A673 (cell line): ENCODE measurements around the gene MOCS3. TPM values are rescaled to one million over a fixed set of nuclear protein-coding genes. Genes with fewer than 3 reads are reported as not detected.
"Not testable (repeated sequence)": the region's sequence is repeated elsewhere in the genome, so short reads cannot be mapped to it uniquely, and the experiment has no call there.

ENCODE experiments used
- BruUV-seq: library from RNA; stranded (reverse); fragments of 400-500 nt; replicated peaks from 2 replicates; lab custom pipeline; 2021; lab: Mats Ljungman, UMichigan
- CTCF ChIA-PET: fragments of 300-600 bp; sonication (Branson Sonifier 250); formaldehyde crosslinking; loops from one replicate; lab custom pipeline; 2022; ENCODE audit warnings: antibody characterized with exemption; lab: Charles Lee
- POLR2A ChIA-PET: fragments of 300-600 bp; sonication (Branson Sonifier 250); formaldehyde crosslinking; loops from one replicate; lab custom pipeline; 2022; ENCODE audit warnings: antibody characterized with exemption; ENCODE audit not compliant: low non-redundant PET; lab: Charles Lee
- DNase-seq: peaks from one replicate; pipeline ENCODE4 v3.0.0-alpha.2; 2015; ENCODE audit warnings: low spot score
- H3K27ac ChIP-seq: fragments of 200-600 bp; sonication (generic); 2 replicates; pipeline ENCODE4 v1.5.1; 2016; ENCODE audit warnings: mixed run types, low read depth, mild to moderate bottlenecking, mixed read lengths, antibody characterized with exemption, low read length; ENCODE audit not compliant: poor library complexity, severe bottlenecking
- H3K27me3 ChIP-seq: fragments of 200-600 bp; sonication (generic); replicated peaks from 2 replicates; pipeline ENCODE4 v1.6.1; 2017; ENCODE audit warnings: mixed run types, low read depth, mild to moderate bottlenecking, mixed read lengths, antibody characterized with exemption, low read length; ENCODE audit not compliant: insufficient read depth, poor library complexity
- H3K36me3 ChIP-seq: fragments of 200-600 bp; sonication (generic); 2 replicates; pipeline ENCODE4 v1.6.1; 2016; ENCODE audit warnings: mixed run types, mild to moderate bottlenecking, mixed read lengths, antibody characterized with exemption, low read length; ENCODE audit not compliant: insufficient read depth, poor library complexity, severe bottlenecking
- H3K4me1 ChIP-seq: fragments of 200-600 bp; sonication (generic); 2 replicates; pipeline ENCODE4 v1.6.1; 2017; ENCODE audit warnings: mixed run types, mild to moderate bottlenecking, mixed read lengths, antibody characterized with exemption, low read length; ENCODE audit not compliant: insufficient read depth, poor library complexity, severe bottlenecking
- H3K4me3 ChIP-seq: fragments of 200-600 bp; sonication (generic); 2 replicates; pipeline ENCODE4 v1.5.1; 2016; ENCODE audit warnings: low read depth, mixed run types, mild to moderate bottlenecking, mixed read lengths, low read length; ENCODE audit not compliant: poor library complexity, severe bottlenecking
- H3K9me3 ChIP-seq: fragments of 200-600 bp; sonication (generic); 2 replicates; pipeline ENCODE4 v1.6.1; 2016; ENCODE audit warnings: mixed run types, low read depth, mild to moderate bottlenecking, mixed read lengths, antibody characterized with exemption, low read length; ENCODE audit not compliant: poor library complexity, severe bottlenecking
- EZH2 ChIP-seq: fragments of 200-600 bp; sonication (generic); IDR thresholded peaks from 2 replicates; pipeline ENCODE4 v1.6.1; 2017; ENCODE audit warnings: borderline replicate concordance, low read depth, mild to moderate bottlenecking, mixed read lengths, antibody characterized with exemption, low read length; ENCODE audit not compliant: poor library complexity, severe bottlenecking
- intact Hi-C: fragments of 100-400 bp; cut with micrococcal nuclease; formaldehyde crosslinking; loops from one replicate; pipeline ENCODE4 v1.10.0; 2022; ENCODE audit not compliant: unreplicated experiment
- total RNA-seq: library from RNA; stranded (reverse); gene quantifications from 2 replicates; pipeline ENCODE4 v1.2.3, GENCODE V29; 2021
- TF ChIP-seq, protein P1 (sequence below): fragments of 300-800, 200-600 bp; sonication (generic); conservative IDR thresholded peaks from 2 replicates; pipeline ENCODE4 v1.5.1; 2017; ENCODE audit warnings: low read depth, mild to moderate bottlenecking, antibody characterized with exemption, low read length, moderate library complexity, mixed read lengths

MOCS3 gene
- total RNA-seq, 1 experiment from 2014 or later = 5.9 TPM

DNA sequence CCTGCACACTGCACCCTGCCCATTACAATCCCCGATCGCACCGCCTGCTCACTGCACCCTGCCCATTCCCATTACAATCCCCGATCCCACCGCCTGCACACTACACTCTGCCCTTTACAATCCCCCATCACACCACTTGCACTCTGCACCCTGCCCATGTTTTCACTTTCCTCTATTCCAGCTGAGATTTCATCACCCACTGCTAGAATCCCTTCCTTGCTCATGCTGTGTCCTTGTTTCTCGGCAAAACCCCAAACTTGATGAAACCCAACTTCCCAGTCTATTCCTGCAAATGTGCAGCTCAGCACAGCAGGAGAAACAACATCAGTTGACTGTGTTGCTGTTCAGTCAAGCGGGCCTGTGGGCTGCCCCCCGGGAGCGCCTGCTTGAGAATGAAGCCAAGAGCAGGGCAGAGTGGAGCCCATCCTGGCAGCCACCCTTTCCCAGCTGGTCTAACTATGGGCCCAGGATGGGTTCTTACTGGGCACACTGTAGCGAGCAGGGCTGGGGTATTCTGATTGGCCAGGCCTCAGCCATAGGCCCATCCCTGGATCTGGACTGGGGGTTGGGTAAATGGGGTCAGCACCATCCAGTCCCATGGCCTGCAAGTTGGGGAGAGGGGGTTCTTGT, 17.2 kb downstream of the MOCS3 start:
- DNase-seq = no peak
- POLR2A ChIA-PET = interaction anchor here (0.6 kb wide), 1 partner anchor 183 kb away, joined by 4 read pairs; no protein-coding TSS in a partner anchor
- Histone ChIP-seq H3K27ac (no peak overlapping the region), H3K27me3 (no peaks in the 10 kb centered on the region), H3K9me3 (no peaks in the 10 kb centered on the region), H3K4me1 (no peaks in the 10 kb centered on the region), H3K4me3 (no peak overlapping the region), H3K36me3 (no peaks in the 10 kb centered on the region)
- intact Hi-C loops = no loop called here
- BruUV-seq = no TSS peak
- TF ChIP-seq, protein P1, sequence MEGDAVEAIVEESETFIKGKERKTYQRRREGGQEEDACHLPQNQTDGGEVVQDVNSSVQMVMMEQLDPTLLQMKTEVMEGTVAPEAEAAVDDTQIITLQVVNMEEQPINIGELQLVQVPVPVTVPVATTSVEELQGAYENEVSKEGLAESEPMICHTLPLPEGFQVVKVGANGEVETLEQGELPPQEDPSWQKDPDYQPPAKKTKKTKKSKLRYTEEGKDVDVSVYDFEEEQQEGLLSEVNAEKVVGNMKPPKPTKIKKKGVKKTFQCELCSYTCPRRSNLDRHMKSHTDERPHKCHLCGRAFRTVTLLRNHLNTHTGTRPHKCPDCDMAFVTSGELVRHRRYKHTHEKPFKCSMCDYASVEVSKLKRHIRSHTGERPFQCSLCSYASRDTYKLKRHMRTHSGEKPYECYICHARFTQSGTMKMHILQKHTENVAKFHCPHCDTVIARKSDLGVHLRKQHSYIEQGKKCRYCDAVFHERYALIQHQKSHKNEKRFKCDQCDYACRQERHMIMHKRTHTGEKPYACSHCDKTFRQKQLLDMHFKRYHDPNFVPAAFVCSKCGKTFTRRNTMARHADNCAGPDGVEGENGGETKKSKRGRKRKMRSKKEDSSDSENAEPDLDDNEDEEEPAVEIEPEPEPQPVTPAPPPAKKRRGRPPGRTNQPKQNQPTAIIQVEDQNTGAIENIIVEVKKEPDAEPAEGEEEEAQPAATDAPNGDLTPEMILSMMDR = no peak
- TF ChIP-seq EZH2 = no peak
- CTCF ChIA-PET = no interaction called here

DNA sequence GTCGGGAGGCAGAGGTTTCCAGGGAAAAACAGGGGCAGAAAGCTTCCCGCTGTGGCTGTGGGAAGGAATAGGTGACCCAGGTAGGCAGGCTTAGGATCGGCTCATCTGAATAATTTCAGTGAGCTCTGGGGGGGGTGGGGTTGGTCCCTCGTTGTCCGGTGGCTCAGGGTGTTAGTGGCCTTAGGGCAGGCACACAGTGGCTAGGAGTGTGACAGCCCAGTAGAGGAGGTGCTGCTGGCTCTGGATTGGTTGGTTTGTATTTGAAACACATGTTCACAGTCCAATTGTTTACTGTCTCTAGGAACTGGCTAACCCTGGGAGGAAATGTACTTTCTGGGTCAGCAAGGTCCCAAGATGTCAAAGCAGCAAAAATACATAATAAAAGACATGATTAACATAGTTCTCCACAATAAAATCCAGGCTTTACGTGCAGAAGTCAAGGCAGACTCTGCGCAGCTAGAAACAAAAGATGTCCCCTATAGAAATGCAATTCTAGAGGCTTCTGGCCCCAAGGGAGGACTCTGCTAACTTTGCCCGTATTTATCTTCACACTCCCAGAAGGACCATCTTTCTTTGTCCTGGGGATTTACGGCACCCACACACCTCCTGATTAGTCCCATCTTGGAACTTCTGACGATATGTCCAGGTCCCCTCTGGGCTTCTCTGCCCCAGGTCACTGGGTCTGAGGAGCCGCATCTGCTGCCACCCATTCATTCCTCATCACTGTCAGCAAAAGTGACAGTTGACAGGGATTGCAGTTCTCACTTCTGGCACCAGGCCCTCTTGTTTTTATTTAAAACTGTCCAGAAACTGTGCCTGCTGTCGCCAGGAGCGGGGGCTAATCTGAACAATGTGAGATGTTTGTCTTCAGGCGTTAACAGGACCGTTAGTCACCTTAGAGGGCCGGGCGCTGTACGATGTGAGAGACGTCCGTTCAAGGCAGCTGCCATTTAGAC, 18.7 kb downstream of the MOCS3 start:
- no peaks in the 10 kb centered on the region for H3K4me1 ChIP-seq
- intact Hi-C loops = no loop called here
- no peaks in the 10 kb centered on the region for H3K27me3 ChIP-seq
- ChIA-PET POLR2A (no interaction called here), CTCF (interaction anchor here (0.6 kb wide), 1 partner anchor 24 kb away, joined by 4 read pairs; no protein-coding TSS in a partner anchor)
- TF ChIP-seq, protein P1 = no peak
- TF ChIP-seq EZH2 = no peak
- no peaks in the 10 kb centered on the region for H3K36me3 ChIP-seq
- BruUV-seq = no TSS peak
- DNase-seq = no peak
- H3K27ac ChIP-seq = no peak overlapping the region
- H3K9me3 ChIP-seq = no peaks in the 10 kb centered on the region
- no peak overlapping the region for H3K4me3 ChIP-seq

- CTCF ChIA-PET, intact Hi-C loops, POLR2A ChIA-PET: not testable (repeated sequence)
Observed at GRCh38 chr20:50978533-50978932, 19.9 kb downstream of the MOCS3 start.

More at GRCh38 chr20:50978533-50978932, 19.9 kb downstream of the MOCS3 start:
- not testable (repeated sequence) for H3K9me3 ChIP-seq, H3K27ac ChIP-seq, H3K4me3 ChIP-seq, H3K36me3 ChIP-seq, H3K4me1 ChIP-seq, BruUV-seq, DNase-seq, H3K27me3 ChIP-seq
